C4-2B (cell line): ENCODE measurements around the gene RFX6.

Source experiments
- CTCF ChIP-seq: fragments of 450-650 bp; conservative IDR thresholded peaks from 2 replicates; pipeline ENCODE4 v1.5.1; 2017; ENCODE audit warnings: mild to moderate bottlenecking
- ZFX ChIP-seq: fragments of 450-650 bp; IDR thresholded peaks from 2 replicates; pipeline ENCODE4 v1.6.1; 2017

- TF ChIP-seq CTCF (no peak), ZFX (no peak)
Measured at GRCh38 chr6:116842459-116842858, 34.6 kb upstream of the RFX6 start.
